HG02678 (cell line): ENCODE measurements around the gene SLC10A7.

Source experiments
- ATAC-seq: cut with Tn5 transposase; IDR thresholded peaks from one replicate; pipeline ENCODE4 v1.9.1; 2021; ENCODE audit warnings: mild to moderate bottlenecking, moderate library complexity; ENCODE audit not compliant: unreplicated experiment

Gene SLC10A7

GRCh38 chr4:146442801-146443200, 78.9 kb downstream of the SLC10A7 start:
- no peak for ATAC-seq

DNA sequence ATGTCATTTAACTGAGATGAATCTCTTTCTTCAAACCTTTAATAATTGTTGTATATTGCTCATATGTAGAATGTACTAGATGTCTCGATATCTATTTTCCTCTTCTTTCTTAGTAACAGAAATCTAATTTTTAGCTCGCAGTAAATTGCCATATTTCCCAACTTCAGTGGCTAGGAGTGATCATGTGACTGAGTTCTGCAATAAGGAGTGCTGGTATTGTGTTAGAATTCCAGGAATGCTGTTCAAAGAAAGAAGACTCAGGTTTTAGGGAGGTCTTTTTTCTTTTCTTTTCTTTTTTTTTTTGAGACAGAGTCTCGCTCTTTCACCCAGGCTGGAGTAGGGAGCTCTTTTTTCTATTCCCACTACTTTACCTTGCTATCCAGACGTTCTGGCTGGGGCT, 81.7 kb downstream of the SLC10A7 start:
- no peak for ATAC-seq

- no peak for ATAC-seq
Measured at GRCh38 chr4:146439437-146439836, 82.3 kb downstream of the SLC10A7 start.

DNA sequence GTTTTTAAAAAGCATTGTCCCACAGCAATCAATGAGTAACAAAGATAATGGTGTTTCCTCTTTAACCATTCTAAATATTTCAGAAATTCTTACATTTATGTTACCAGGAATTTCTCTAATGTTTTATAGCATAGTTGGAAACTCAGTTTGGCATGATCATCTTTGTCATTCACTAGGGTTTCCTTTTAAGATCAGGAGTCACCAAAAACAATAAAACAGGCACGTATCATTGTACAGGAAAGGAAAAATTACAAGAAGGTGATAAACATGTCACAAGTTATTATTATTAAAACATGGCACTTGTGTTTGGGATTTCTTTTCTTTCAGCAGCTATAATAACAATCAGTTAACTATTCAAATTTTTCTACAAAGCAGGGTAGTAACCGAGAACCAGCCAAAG, 84.0 kb downstream of the SLC10A7 start:
- no peak for ATAC-seq

DNA sequence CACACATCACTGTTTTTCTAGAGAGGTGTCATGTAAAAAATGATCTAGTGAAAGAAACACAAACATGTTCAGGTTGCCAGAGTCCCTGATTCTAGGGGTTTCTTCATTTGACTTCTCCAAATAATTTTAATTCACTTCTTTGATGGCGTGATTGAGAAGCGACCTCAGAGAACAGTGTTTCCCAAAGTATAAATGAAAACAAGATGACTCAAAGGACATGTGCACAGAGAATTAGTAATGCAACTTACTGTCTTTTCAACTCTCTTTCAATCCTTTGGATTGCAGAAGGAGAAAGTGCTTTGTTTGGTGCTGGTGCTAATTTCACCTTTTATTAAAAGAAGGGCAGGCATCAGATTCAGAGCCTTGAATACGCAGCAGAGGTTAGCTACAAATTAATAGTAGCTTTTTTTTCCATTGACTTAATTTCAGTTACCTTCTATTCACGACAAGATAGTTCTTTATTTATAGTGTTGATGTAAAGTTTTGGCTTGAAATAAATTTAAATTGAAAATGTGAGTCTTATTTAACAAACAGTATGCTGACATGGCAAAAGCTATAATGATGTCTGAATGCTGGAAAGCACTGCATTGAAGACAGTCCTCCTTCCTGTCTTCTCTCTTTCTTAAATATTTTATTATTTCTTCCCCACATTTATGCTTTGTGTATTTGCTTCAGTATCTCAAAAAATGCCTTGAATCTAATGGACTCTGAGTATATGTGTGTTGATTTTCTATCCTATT, 85.1 kb downstream of the SLC10A7 start:
- ATAC-seq = no peak

DNA sequence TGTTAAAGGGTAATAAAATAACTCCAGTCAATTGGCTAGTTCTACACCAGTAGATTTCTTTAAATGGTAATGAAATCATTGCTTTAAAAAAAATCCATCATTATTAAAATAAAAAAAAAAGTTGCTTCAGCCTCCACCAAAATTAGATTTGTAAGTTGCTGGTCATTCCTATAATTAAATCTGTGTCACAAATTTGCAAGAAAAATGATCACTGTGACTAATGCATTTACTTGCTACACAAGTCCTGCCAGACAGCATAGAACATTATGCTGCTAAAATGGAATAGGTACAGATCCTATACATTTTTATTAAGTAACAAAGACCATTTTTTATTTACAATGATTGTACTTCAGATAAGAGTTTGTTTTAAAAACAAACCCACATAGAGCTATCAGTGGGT, 85.8 kb downstream of the SLC10A7 start:
- ATAC-seq = no peak

DNA sequence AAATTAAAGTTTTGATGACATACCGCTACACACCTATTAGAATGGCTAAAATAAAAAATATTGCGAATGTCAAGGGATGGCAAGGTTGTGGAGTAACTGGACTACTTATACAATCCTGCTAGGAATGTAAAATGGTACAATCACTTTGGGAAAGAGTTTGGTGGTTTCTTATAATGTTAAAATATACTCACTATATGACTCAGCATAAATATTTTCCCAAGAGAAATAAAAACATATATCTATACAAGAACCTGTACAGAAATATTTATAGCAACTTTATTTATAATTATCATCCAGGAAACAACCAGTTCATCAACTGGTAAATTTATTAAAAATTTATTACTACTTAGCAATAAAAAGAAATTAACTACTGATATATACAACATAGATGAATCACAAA, 89.7 kb downstream of the SLC10A7 start:
- no peak for ATAC-seq

DNA sequence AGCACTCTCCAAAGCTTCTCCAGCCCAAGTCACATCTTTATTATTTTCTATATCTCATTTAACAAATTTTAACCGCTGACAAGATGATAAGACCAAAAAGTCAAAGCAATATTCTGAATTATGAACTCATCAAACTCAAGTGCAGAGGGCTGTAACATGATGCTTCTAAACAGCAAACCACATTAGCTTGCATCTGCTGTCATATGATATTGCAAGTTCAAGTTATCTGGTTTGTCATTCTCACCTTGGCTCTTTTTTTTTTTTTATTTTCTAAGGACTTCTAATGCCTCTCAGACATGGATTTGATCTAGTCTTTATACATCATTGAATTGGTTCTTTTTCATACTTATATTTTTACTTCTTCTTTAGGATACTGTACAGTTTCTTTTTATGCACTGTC, 93.4 kb downstream of the SLC10A7 start:
- no peak for ATAC-seq

DNA sequence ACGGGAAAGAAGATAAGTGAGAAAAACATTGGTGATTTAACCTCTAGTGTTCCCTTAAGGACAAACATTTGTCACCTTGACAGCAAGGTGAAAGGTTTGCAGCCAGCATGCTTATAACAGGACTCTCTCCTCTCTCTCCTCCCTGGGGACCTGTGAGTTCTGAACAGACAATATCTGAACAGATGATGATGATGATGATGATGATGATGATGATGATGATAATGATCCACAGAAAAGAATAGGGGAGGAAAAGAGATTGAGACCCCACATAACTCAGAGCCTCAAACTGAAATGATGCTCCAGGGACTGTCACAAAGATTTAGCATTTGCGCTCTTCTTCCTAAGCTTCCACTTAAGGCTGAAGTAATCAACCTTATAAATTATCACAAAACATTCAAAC, 103.9 kb downstream of the SLC10A7 start:
- no peak for ATAC-seq

GRCh38 chr4:146415829-146416228, 105.9 kb downstream of the SLC10A7 start:
- no peak for ATAC-seq

DNA sequence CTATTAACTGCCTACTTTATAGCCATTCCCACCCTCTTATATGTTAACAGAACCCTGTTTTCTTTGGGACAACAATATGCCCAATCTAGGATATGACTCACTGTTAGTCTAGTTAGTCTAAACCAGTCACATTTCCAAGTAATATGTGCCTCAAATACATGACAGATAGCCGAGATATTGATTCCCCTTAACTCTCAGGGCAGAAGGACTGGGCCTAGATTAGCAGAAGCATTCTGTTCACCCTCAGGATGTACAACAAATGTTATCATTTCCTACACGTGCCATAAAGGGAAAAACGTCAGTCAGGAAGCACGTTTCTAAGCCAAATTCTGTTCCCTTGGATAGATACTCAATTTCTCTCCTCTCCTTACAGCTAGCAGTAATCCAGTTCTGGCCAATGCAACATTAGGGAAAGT, 114.1 kb downstream of the SLC10A7 start:
- ATAC-seq = no peak

- no peak for ATAC-seq
Measured at GRCh38 chr4:146407257-146407656, 114.5 kb downstream of the SLC10A7 start.

DNA sequence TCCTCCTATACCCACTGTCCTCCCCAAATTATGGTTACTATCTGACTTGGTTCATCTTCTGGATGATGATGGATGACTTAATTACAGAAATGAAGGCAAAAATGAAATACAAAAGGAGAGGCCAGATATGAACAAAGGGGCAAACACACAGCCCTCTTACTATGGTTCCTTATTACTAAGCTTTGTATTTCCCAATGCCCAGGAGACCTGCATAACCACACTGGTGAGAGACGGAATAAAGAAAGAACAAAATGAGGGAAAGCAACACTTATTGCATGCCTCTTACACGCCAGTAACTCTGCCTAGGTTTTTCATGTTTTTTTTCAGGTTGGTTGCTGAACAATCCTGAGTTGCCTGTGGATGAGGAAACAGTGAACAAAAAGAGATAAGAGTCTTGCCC, 120.5 kb downstream of the SLC10A7 start:
- ATAC-seq = no peak

DNA sequence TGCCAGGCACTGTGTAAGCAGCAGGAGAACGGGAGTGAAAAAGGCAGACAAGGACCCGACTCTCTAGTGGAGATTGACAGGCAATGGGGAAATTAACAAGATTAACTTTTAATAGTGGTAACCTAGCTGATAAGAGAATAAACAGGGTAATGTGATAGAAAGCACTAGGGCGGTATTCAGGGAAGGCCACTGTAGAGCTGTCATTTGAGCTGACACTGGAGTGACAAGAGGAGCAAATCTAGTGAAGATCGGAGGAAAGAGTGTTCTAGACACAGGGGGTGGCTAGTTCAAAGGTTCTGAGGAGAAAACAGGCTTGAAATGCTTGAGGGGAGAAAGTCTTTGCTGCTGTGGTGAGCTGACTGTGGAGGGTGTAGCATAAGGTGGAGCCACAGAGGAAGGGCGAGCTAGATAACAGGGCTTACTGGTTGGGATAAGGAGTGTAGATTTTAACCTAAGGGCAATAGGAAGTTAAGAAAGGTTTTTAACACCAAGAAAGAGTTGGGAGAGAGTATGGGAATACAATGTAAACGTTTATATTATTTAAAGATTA, 122.8 kb downstream of the SLC10A7 start:
- no peak for ATAC-seq

DNA sequence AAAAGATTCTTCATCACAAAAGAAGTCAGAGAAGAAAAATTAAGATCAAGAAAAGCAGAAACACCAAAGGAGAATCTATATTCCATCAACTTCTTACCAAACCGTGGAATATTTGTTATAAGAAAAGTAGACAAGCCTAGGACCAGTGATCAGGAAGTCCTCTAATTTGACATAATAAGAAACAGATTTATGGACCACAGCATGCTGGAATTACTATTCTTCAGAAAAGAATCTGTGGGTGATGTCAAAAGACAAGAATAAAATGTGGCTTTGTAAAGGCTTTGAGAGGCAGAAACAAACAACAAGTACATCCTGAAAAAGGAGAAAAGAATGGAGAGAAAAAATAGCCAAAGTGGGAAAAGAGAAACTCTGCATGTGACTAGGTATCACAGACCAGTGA, 123.3 kb downstream of the SLC10A7 start:
- ATAC-seq = no peak

DNA sequence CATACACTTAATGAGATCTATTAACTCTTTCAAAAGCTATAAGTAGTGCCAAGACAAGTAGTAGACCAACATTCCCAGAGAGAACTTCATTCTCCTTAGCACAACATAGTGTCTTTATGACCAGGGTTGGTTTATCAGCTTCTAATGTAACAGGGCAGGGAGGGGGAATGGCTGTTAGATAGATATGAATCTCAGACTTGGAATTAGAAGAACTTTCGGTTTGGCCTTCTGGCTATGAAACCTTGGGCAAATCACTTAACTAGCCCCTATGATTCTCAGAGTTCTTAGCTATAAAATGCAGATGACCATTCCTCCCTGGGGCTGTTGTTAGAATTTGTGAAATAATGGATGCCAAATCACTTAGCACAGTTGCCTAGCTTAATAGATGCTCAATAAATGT, 132.2 kb downstream of the SLC10A7 start:
- ATAC-seq = no peak

- no peak for ATAC-seq
Measured at GRCh38 chr4:146382194-146382593, 139.5 kb downstream of the SLC10A7 start.

GRCh38 chr4:146381263-146381872, 140.4 kb downstream of the SLC10A7 start:
- ATAC-seq = no peak

- no peak for ATAC-seq
Measured at GRCh38 chr4:146379744-146380143, 142.0 kb downstream of the SLC10A7 start.

GRCh38 chr4:146371812-146372211, 149.9 kb downstream of the SLC10A7 start:
- ATAC-seq = no peak

- no peak for ATAC-seq
Measured at GRCh38 chr4:146370841-146371240, 150.9 kb downstream of the SLC10A7 start.

- ATAC-seq = no peak
Measured at GRCh38 chr4:146369446-146369845, 152.3 kb downstream of the SLC10A7 start.
